DND-41 (cell line): Measurements from ENCODE around the gene NUDT3.

Source experiments
- ATAC-seq: fragments of 200-7000 bp; cut with Tn5 transposase; 3 replicates; pipeline ENCODE4 v1.9.1; 2021; ENCODE audit warnings: low read depth; ENCODE audit not compliant: insufficient read depth
- DNase-seq: peaks from one replicate; pipeline ENCODE4 v3.0.0-alpha.2; 2020
- H2AFZ ChIP-seq: 2 replicates; pipeline ENCODE4 v1.6.0; 2012; ENCODE audit warnings: low read depth, low read length
- H3K27ac ChIP-seq: 2 replicates; pipeline ENCODE4 v1.5.1; 2012; ENCODE audit warnings: low read length, inconsistent platforms
- H3K27me3 ChIP-seq: fragments of 200-600 bp; sonication (generic); 2 replicates; pipeline ENCODE4 v1.6.0; 2012; ENCODE audit warnings: low read length, mild to moderate bottlenecking, inconsistent platforms; ENCODE audit not compliant: insufficient read depth, poor library complexity
- H3K36me3 ChIP-seq: 2 replicates; pipeline ENCODE4 v1.5.1; 2012; ENCODE audit warnings: low read length, inconsistent platforms; ENCODE audit not compliant: insufficient read depth
- H3K4me1 ChIP-seq: 2 replicates; pipeline ENCODE4 v1.5.1; 2012; ENCODE audit warnings: mild to moderate bottlenecking, low read length; ENCODE audit not compliant: insufficient read depth
- H3K4me2 ChIP-seq: 2 replicates; pipeline ENCODE4 v1.6.0; 2012; ENCODE audit warnings: mild to moderate bottlenecking, moderate library complexity, low read length, inconsistent platforms; ENCODE audit not compliant: insufficient read depth
- H3K4me3 ChIP-seq, 2 experiments: fragments of 200-600 bp in 1 of 2; shearing (Covaris generic) in 1 of 2; 2 replicates each; pipeline ENCODE4 v1.5.1; 2012 to 2016; ENCODE audit warnings: inconsistent platforms in 2 of 2, low read length in 2 of 2, mild to moderate bottlenecking in 2 of 2, low read depth in 1 of 2, moderate library complexity in 1 of 2
- H3K79me2 ChIP-seq: 2 replicates; pipeline ENCODE4 v1.6.0; 2012; ENCODE audit warnings: low read length, inconsistent platforms; ENCODE audit not compliant: insufficient read depth
- H3K9ac ChIP-seq: 2 replicates; pipeline ENCODE4 v1.6.0; 2012; ENCODE audit warnings: low read depth, mild to moderate bottlenecking, inconsistent platforms, low read length, moderate library complexity
- H3K9me3 ChIP-seq: 2 replicates; pipeline ENCODE4 v1.5.1; 2012; ENCODE audit warnings: low read length, moderate library complexity, mild to moderate bottlenecking, inconsistent platforms; ENCODE audit not compliant: insufficient read depth, severe bottlenecking
- H4K20me1 ChIP-seq: 2 replicates; pipeline ENCODE4 v1.6.0; 2012; ENCODE audit warnings: low read length; ENCODE audit not compliant: insufficient read depth
- EZH2 ChIP-seq: IDR thresholded peaks from 3 replicates; pipeline ENCODE4 v1.6.1; 2012; ENCODE audit warnings: borderline replicate concordance, low read depth, mild to moderate bottlenecking, moderate library complexity, low read length, inconsistent platforms; ENCODE audit not compliant: severe bottlenecking
- TF ChIP-seq, protein P1 (sequence below): IDR thresholded peaks from 2 replicates; pipeline ENCODE4 v1.5.1; 2012; ENCODE audit warnings: borderline replicate concordance, low read length, moderate library complexity, mild to moderate bottlenecking; ENCODE audit not compliant: poor library complexity, severe bottlenecking; ENCODE audit errors: extremely low read depth

The NUDT3 gene

DNA sequence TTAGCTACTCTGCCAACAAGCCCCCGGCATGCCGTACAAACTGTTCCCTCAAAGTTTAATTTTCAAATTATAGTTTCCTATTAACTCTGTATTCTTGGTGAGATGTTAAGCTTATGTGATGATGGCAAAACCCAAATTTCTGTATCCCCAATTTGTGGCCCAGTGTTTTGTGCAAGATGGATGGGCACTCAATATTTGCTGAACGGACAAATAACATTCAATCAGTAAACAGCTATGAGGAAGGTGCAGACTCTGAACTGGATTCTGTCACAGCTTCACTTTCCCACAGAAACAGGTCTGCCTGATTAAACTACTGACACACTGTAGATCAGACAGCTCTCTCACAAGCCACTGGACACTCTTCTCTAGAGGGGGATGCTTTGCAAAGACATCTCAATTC lies 54.1 kb downstream of the NUDT3 start:
- H4K20me1 ChIP-seq = peaks cover 40% of the 10 kb centered on the region
- no peak for DNase-seq
- no peak overlapping the region for H3K4me3 ChIP-seq
- H3K27ac ChIP-seq = no peak overlapping the region
- H3K4me2 ChIP-seq = no peak overlapping the region
- no peak overlapping the region for H2AFZ ChIP-seq
- H3K27me3 ChIP-seq = no peaks in the 10 kb centered on the region
- no peak for ATAC-seq
- H3K79me2 ChIP-seq = peaks cover 73% of the 10 kb centered on the region
- no peaks in the 10 kb centered on the region for H3K9me3 ChIP-seq
- H3K9ac ChIP-seq = no peak overlapping the region
- H3K36me3 ChIP-seq = peaks cover 42% of the 10 kb centered on the region
- TF ChIP-seq, protein P1, sequence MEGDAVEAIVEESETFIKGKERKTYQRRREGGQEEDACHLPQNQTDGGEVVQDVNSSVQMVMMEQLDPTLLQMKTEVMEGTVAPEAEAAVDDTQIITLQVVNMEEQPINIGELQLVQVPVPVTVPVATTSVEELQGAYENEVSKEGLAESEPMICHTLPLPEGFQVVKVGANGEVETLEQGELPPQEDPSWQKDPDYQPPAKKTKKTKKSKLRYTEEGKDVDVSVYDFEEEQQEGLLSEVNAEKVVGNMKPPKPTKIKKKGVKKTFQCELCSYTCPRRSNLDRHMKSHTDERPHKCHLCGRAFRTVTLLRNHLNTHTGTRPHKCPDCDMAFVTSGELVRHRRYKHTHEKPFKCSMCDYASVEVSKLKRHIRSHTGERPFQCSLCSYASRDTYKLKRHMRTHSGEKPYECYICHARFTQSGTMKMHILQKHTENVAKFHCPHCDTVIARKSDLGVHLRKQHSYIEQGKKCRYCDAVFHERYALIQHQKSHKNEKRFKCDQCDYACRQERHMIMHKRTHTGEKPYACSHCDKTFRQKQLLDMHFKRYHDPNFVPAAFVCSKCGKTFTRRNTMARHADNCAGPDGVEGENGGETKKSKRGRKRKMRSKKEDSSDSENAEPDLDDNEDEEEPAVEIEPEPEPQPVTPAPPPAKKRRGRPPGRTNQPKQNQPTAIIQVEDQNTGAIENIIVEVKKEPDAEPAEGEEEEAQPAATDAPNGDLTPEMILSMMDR = no peak
- TF ChIP-seq EZH2 = no peak
- H3K4me1 ChIP-seq = peaks cover 7% of the 10 kb centered on the region; the same call in 1 of the 2 replicates

DNA sequence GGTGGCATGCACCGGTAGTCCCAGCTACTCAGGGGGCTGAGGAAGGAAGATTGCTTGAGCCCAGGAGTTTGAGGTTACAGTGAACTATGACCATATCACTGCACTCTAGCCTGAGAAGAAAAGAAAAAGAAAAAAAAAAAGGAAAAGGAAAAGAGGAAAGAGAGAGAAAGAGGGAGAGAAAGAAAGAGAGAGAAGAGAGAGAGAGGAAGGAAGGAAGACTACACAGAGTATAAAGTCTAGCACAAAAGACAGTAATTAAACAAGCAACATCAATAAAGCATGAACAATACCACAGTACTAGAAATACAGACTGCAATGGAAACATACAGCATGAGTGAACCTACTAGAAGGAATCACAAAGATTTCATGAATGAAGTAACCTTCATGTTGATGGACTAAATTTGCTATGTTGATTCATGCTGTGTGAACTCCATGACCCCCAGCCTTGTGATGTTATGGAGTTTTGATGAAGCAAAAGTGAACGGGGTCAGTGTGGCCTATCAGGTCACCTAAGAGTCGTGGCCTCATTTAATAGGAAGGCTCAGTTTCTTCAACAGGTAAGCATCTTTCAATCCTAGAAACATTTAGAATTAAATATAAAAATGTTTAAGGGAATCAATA lies 57.6 kb downstream of the NUDT3 start:
- H3K36me3 ChIP-seq = peaks cover 32% of the 10 kb centered on the region

DNA sequence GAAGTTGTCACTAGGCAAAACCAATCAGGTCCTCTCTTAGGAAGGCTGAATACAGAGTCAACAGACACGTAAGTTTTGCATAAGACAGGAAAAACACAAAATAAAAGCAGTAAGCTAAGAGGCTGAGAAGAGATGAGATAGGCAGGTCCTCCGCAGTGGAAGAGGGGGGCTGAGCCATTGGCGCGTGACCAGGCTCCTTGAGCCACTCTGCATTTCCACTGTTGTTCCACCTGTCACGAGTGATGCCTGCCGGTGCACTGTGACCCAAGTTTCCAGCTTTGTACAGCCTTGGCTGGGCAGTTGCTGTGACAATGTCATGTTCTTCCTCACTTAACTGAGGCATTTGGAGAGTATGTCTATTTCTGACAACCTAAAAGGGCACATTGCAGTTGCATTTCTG lies 58.6 kb downstream of the NUDT3 start:
- no peaks in the 10 kb centered on the region for H3K27me3 ChIP-seq
- H3K4me2 ChIP-seq = no peak overlapping the region
- no peak overlapping the region for H3K27ac ChIP-seq
- ATAC-seq (no peak), DNase-seq (no peak)
- no peaks in the 10 kb centered on the region for H3K9me3 ChIP-seq
- peaks cover 22% of the 10 kb centered on the region for H4K20me1 ChIP-seq
- H3K9ac ChIP-seq = no peak overlapping the region
- no peak overlapping the region for H3K4me3 ChIP-seq
- H3K4me1 ChIP-seq = peaks cover 7% of the 10 kb centered on the region; the same call in 1 of the 2 replicates
- H3K79me2 ChIP-seq = peaks cover 47% of the 10 kb centered on the region
- TF ChIP-seq, protein P1 = no peak
- peaks cover 30% of the 10 kb centered on the region for H3K36me3 ChIP-seq
- H2AFZ ChIP-seq = no peak overlapping the region

More for the DNA sequence above, 57.6 kb downstream of the NUDT3 start:
- Histone ChIP-seq H3K4me1 (peaks cover 7% of the 10 kb centered on the region; the same call in 1 of the 2 replicates), H3K79me2 (peaks cover 52% of the 10 kb centered on the region), H3K27ac (no peak overlapping the region), H3K27me3 (no peaks in the 10 kb centered on the region), H3K4me3 (no peak overlapping the region), H3K9ac (no peak overlapping the region), H3K4me2 (no peak overlapping the region), H4K20me1 (peaks cover 28% of the 10 kb centered on the region), H2AFZ (no peak overlapping the region), H3K9me3 (no peaks in the 10 kb centered on the region)
- no peak for TF ChIP-seq EZH2
- TF ChIP-seq, protein P1 = no peak
- ATAC-seq (no peak), DNase-seq (no peak)
